Spleen (tissue), 11 donors: ENCODE data around the gene KCNT1. TPM values are rescaled to one million over a fixed set of nuclear protein-coding genes. Genes with fewer than 3 reads are reported as not detected.

Source experiments
- DNase-seq: peaks from one replicate; pipeline ENCODE4 v3.0.0-alpha.2; 2020
- H3K27ac ChIP-seq, 8 donors: fragments of 200-600 bp; sonication (generic) in 7 of 8; 1 replicate in 4 of 8; 2 replicates in 4 of 8; pipeline versions ENCODE4 v1.5.0 to v1.8.0; 2016 to 2021; ENCODE audit warnings: inconsistent platforms in 4 of 8, mild to moderate bottlenecking in 4 of 8, moderate library complexity in 1 of 8
- H3K27me3 ChIP-seq, 7 donors: fragments of 200-600 bp; sonication (generic) in 6 of 7; replicated peaks in 1 of 7; 1 replicate in 4 of 7; 2 replicates in 3 of 7; pipeline versions ENCODE4 v1.5.0 to v1.8.0; 2016 to 2021; ENCODE audit warnings: inconsistent platforms in 3 of 7, mild to moderate bottlenecking in 1 of 7
- H3K36me3 ChIP-seq, 6 donors: fragments of 200-600 bp; sonication (generic) in 5 of 6; 1 replicate in 4 of 6; 2 replicates in 2 of 6; pipeline versions ENCODE4 v1.5.0 to v1.8.0; 2016 to 2021; ENCODE audit warnings: inconsistent platforms in 2 of 6
- H3K4me1 ChIP-seq, 6 donors: fragments of 200-600 bp; sonication (generic) in 5 of 6; 1 replicate in 3 of 6; 2 replicates in 3 of 6; pipeline versions ENCODE4 v1.5.0 to v1.8.0; 2016 to 2021; ENCODE audit warnings: inconsistent platforms in 3 of 6
- H3K4me3 ChIP-seq, 8 donors: fragments of 200-600 bp; sonication (generic) in 7 of 8; 1 replicate in 4 of 8; 2 replicates in 4 of 8; pipeline versions ENCODE4 v1.5.0 to v1.8.0; 2016 to 2021; ENCODE audit warnings: inconsistent platforms in 4 of 8, mild to moderate bottlenecking in 4 of 8, moderate library complexity in 2 of 8
- H3K9me3 ChIP-seq, 8 donors: fragments of 200-600 bp; sonication (generic) in 7 of 8; 1 replicate in 4 of 8; 2 replicates in 4 of 8; pipeline versions ENCODE4 v1.5.0 to v1.8.0; 2016 to 2021; ENCODE audit warnings: inconsistent platforms in 4 of 8
- CTCF ChIP-seq, 11 experiments: fragments of 200-600 bp in 7 of 11; fragments of 450-650 bp in 4 of 11; sonication (generic) in 4 of 11; IDR thresholded peaks in 8 of 11; conservative IDR thresholded peaks in 3 of 11; 1 replicate in 7 of 11; 2 replicates in 4 of 11; pipeline versions ENCODE4 v1.4.0 to v1.8.0; 2016 to 2021; ENCODE audit warnings: antibody characterized with exemption in 11 of 11, inconsistent platforms in 4 of 11, mild to moderate bottlenecking in 1 of 11
- POLR2A ChIP-seq, 3 donors: fragments of 450-650 bp; IDR thresholded peaks; one replicate each; pipeline ENCODE4 v1.5.1; 2017; ENCODE audit warnings: antibody characterized with exemption in 3 of 3, mild to moderate bottlenecking in 1 of 3
- POLR2AphosphoS5 ChIP-seq, 3 donors: sonication (generic); formaldehyde crosslinking; IDR thresholded peaks; one replicate each; pipeline ENCODE4 v1.5.1; 2017; ENCODE audit warnings: antibody characterized with exemption in 3 of 3
- WGBS, 5 donors: extraction: QIAGEN DNeasy Blood & Tissue Kit in 3 of 5; methylation state at CpG; one replicate each; pipeline versions ENCODE4 v1.1.5 to v1.1.7; 2013 to 2018; 5-methylcytosine and 5-hydroxymethylcytosine counted together
- intact Hi-C: fragments of 100-400 bp; cut with DNase I; formaldehyde crosslinking; loops from one replicate; pipeline ENCODE4 v1.15.0; 2023; ENCODE audit warnings: low total_unique reads
- polyA plus RNA-seq, 3 donors: library from polyadenylated mRNA; stranded (reverse); fragments of 200-250 nt; gene quantifications; one replicate each; pipeline ENCODE4 v1.2.1, GENCODE V29; 2013
- total RNA-seq, 7 donors: library from RNA; depleted of rRNA in 3 of 7; stranded (reverse); fragments of >200 nt in 3 of 7; fragmentation: NEBNext Ultra II Directional in 4 of 7; extraction: Animal tissue kit (Norgen Biotek cat#: 25700) in 4 of 7; gene quantifications; one replicate each; pipeline versions ENCODE4 v1.1.0 to v1.2.1, GENCODE V29; 2016 to 2021
- donor health status: healthy with polysubstance abuse.
- donor health status: DM: no; HTN: no; CAD: no; lungs with moderate emphysema.
- donor health status: DM: no; HTN: no; CAD: no.
- donor health status: Bipolar disorder and iron deficiency.
- donor health status: healthy.
- donor health status: DM: no; HTN: no; CAD: no.
- donor health status: DM: yes; HTN: yes; CAD: no.

KCNT1 gene
- total and polyA plus RNA-seq, 10 donors: 1.0 to 41.5 (median 19.8) TPM

GRCh38 chr9:135697226-135697625 lies 4.8 kb upstream of the KCNT1 start:
- TF ChIP-seq POLR2A (IDR thresholded peaks at IDR 0.05) (no peak), POLR2AphosphoS5 (IDR thresholded peaks at IDR 0.05) (no peak)
- Histone ChIP-seq H3K27ac (no peak overlapping the region), H3K9me3 (no peaks in the 10 kb centered on the region), H3K4me3 (no peak overlapping the region), H3K4me1 (peaks cover 0 to 11% (median 9%) of the 10 kb centered on the region in 6 donors), H3K27me3 (peaks cover 0 to 69% (median 10%) of the 10 kb centered on the region in 7 donors), H3K36me3 (no peaks in the 10 kb centered on the region)
- WGBS, 5 donors: 59 to 86% (median 80%) methylated on average over 11 to 15 of the region's 15 CpGs
- no peak for DNase-seq
- intact Hi-C loops: no loop called here

DNA sequence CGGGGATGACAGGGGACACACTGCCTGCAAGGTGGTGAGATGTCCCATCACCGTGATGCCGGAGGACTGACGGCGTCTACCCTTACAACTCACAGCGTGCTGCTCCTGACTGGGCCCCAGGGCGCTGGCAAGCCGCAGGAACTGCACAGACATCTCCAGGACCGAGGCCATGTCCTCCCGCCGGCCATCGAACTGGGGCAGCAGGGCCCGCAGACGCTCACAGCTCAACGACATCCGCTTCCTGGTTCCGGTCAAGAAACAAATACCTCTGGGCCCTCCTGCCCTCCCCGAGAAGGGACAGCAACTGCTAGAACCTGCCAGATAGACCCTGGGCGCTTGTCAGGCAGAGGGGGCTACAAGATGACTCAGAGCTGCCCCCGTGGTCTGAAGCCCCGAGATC lies 3.7 kb upstream of the KCNT1 start:
- 64 to 74% (median 70%) methylated on average over 9 to 21 of the region's 21 CpGs for WGBS, 5 donors
- H3K4me3 ChIP-seq: no peak overlapping the region
- TF ChIP-seq CTCF (IDR thresholded peaks at IDR 0.05 in 8 of 11, conservative IDR thresholded peaks at IDR 0.05 in 3 of 11) (no peak), POLR2A (IDR thresholded peaks at IDR 0.05) (no peak), POLR2AphosphoS5 (IDR thresholded peaks at IDR 0.05) (no peak)
- intact Hi-C loops: no loop called here
- H3K9me3 ChIP-seq: no peaks in the 10 kb centered on the region
- no peaks in the 10 kb centered on the region for H3K36me3 ChIP-seq
- DNase-seq: no peak
- H3K4me1 ChIP-seq: peaks cover 0 to 20% (median 13%) of the 10 kb centered on the region in 6 donors
- H3K27me3 ChIP-seq: peaks cover 0 to 69% (median 20%) of the 10 kb centered on the region in 7 donors
- no peak overlapping the region for H3K27ac ChIP-seq

GRCh38 chr9:135698767-135699166 lies 3.2 kb upstream of the KCNT1 start:
- DNase-seq: no peak
- H3K4me1 ChIP-seq: peaks cover 0 to 25% (median 13%) of the 10 kb centered on the region in 6 donors
- no peak for TF ChIP-seq POLR2AphosphoS5 (IDR thresholded peaks at IDR 0.05)
- TF ChIP-seq CTCF (IDR thresholded peaks at IDR 0.05 in 8 of 11, conservative IDR thresholded peaks at IDR 0.05 in 3 of 11): no peak
- no peak for TF ChIP-seq POLR2A (IDR thresholded peaks at IDR 0.05)
- WGBS, 5 donors: 70 to 81% (median 78%) methylated on average over 13 to 19 of the region's 19 CpGs
- H3K27me3 ChIP-seq: peaks cover 0 to 69% (median 24%) of the 10 kb centered on the region in 7 donors
- no peak overlapping the region for H3K4me3 ChIP-seq
- no peak overlapping the region for H3K27ac ChIP-seq
- H3K36me3 ChIP-seq: no peaks in the 10 kb centered on the region
- no peaks in the 10 kb centered on the region for H3K9me3 ChIP-seq
- intact Hi-C loops: no loop called here

- TF ChIP-seq POLR2AphosphoS5 (IDR thresholded peaks at IDR 0.05) (no peak), POLR2A (IDR thresholded peaks at IDR 0.05) (no peak)
- 79 to 88% (median 84%) methylated on average over 12 to 30 of the region's 30 CpGs for WGBS, 5 donors
- no peaks in the 10 kb centered on the region for H3K36me3 ChIP-seq
- H3K27me3 ChIP-seq: peaks cover 0 to 71% (median 26%) of the 10 kb centered on the region in 7 donors
- no peaks in the 10 kb centered on the region for H3K9me3 ChIP-seq
- DNase-seq: no peak
- no peak within 1 kb of the TSS for H3K27ac ChIP-seq
- H3K4me1 ChIP-seq: peaks cover 0 to 32% (median 16%) of the 10 kb centered on the region in 6 donors
- intact Hi-C loops: no loop called here
- no peak within 1 kb of the TSS for H3K4me3 ChIP-seq
These were observed 2.5 kb upstream of the KCNT1 start, which contains the start of gene SOHLH1 for GRCh38 chr9:135699440-135699839. Gene SOHLH1 (minus strand): TSS chr9:135699481. CDS start chr9:135699467, 14 bp downstream.

- H3K36me3 ChIP-seq: no peaks in the 10 kb centered on the region
- H3K27ac ChIP-seq: no peak overlapping the region
- TF ChIP-seq CTCF (IDR thresholded peaks at IDR 0.05 in 8 of 11, conservative IDR thresholded peaks at IDR 0.05 in 3 of 11) (no peak), POLR2AphosphoS5 (IDR thresholded peaks at IDR 0.05) (no peak), POLR2A (IDR thresholded peaks at IDR 0.05) (no peak)
- WGBS, 5 donors: 74 to 84% (median 77%) methylated on average over 15 of the region's 15 CpGs
- intact Hi-C loops: no loop called here
- H3K4me3 ChIP-seq: no peak overlapping the region
- H3K4me1 ChIP-seq: peaks cover 0 to 39% (median 20%) of the 10 kb centered on the region in 6 donors
- no peaks in the 10 kb centered on the region for H3K9me3 ChIP-seq
- DNase-seq: no peak
- peaks cover 0 to 67% (median 26%) of the 10 kb centered on the region in 7 donors for H3K27me3 ChIP-seq
These were observed 1.5 kb upstream of the KCNT1 start for GRCh38 chr9:135700525-135700924.
